ENCODE data around the gene PKDCC.
A peak's percentile ranks its signal among the peaks of the same experiment; 100 is the strongest.

PKDCC gene

GRCh38 chr2:42041377-42042127 is 6.3 kb upstream of the PKDCC start:
- H3K9me3 Mint-ChIP-seq: no peaks in the 10 kb centered on the region
- H3K27ac Mint-ChIP-seq: no peak overlapping the region
- ATAC-seq (no peak), DNase-seq (no peak)
- H3K4me3 Mint-ChIP-seq: no peak overlapping the region
- peaks cover 67% of the 10 kb centered on the region for H3K27me3 Mint-ChIP-seq
- H3K4me1 Mint-ChIP-seq: no peaks in the 10 kb centered on the region

GRCh38 chr2:42042631-42043355 is 5.0 kb upstream of the PKDCC start:
- no peak overlapping the region for H3K27ac Mint-ChIP-seq
- DNase-seq (no peak), ATAC-seq (no peak)
- no peaks in the 10 kb centered on the region for H3K9me3 Mint-ChIP-seq
- H3K4me3 Mint-ChIP-seq: no peak overlapping the region
- H3K4me1 Mint-ChIP-seq: peaks cover 6% of the 10 kb centered on the region
- peaks cover 69% of the 10 kb centered on the region for H3K27me3 Mint-ChIP-seq

- peaks cover 6% of the 10 kb centered on the region for H3K4me1 Mint-ChIP-seq
- no peak overlapping the region for H3K27ac Mint-ChIP-seq
- H3K27me3 Mint-ChIP-seq: peaks cover 74% of the 10 kb centered on the region
- no peak overlapping the region for H3K4me3 Mint-ChIP-seq
- ATAC-seq (no peak), DNase-seq (no peak)
- H3K9me3 Mint-ChIP-seq: no peaks in the 10 kb centered on the region
These were observed 3.9 kb upstream of the PKDCC start for GRCh38 chr2:42043789-42044394.

- Mint-ChIP-seq H3K4me1 (peaks cover 6% of the 10 kb centered on the region), H3K9me3 (no peaks in the 10 kb centered on the region), H3K27ac (no peak overlapping the region), H3K27me3 (peaks cover 83% of the 10 kb centered on the region), H3K4me3 (no peak overlapping the region)
- DNase-seq: no peak
- ATAC-seq: no peak
These were observed 2.9 kb upstream of the PKDCC start for GRCh38 chr2:42044939-42045338.

- DNase-seq (no peak), ATAC-seq (no peak)
- H3K4me1 Mint-ChIP-seq: peaks cover 6% of the 10 kb centered on the region
- H3K9me3 Mint-ChIP-seq: no peaks in the 10 kb centered on the region
- H3K27me3 Mint-ChIP-seq: peaks cover 83% of the 10 kb centered on the region
- no peak overlapping the region for H3K4me3 Mint-ChIP-seq
- H3K27ac Mint-ChIP-seq: no peak overlapping the region
These were observed 2.5 kb upstream of the PKDCC start for GRCh38 chr2:42045352-42045751.

GRCh38 chr2:42045848-42046748 is 1.7 kb upstream of the PKDCC start:
- Mint-ChIP-seq H3K9me3 (no peaks in the 10 kb centered on the region), H3K27me3 (peaks cover 87% of the 10 kb centered on the region), H3K4me3 (peak overlapping the region in 1 of 2 donors; percentile 42), H3K4me1 (peaks cover 6% of the 10 kb centered on the region), H3K27ac (no peak overlapping the region)
- ATAC-seq (no peak), DNase-seq (no peak)

GRCh38 chr2:42046819-42047487 is 868 bp upstream of the PKDCC start:
- Mint-ChIP-seq H3K4me3 (peak overlapping the region; percentile 64 to 69), H3K27ac (peak overlapping the region in 1 of 2 donors; percentile 14), H3K27me3 (peaks cover 87% of the 10 kb centered on the region), H3K9me3 (no peaks in the 10 kb centered on the region), H3K4me1 (peaks cover 6% of the 10 kb centered on the region)
- ATAC-seq: no peak
- peak in 1 of 2 donors; percentile 9 for DNase-seq

- Mint-ChIP-seq H3K27ac (no peak overlapping the region), H3K4me3 (peak overlapping the region; percentile 39 to 48), H3K9me3 (no peaks in the 10 kb centered on the region), H3K27me3 (peaks cover 80% of the 10 kb centered on the region), H3K4me1 (peaks cover 6% of the 10 kb centered on the region)
- ATAC-seq: peak; percentile 53
- peak in 1 of 2 donors; percentile 6 for DNase-seq
These were observed 739 bp downstream of the PKDCC start for GRCh38 chr2:42048299-42049220.

- H3K4me3 Mint-ChIP-seq: no peak overlapping the region
- no peak for ATAC-seq
These were observed 1.6 kb downstream of the PKDCC start for GRCh38 chr2:42049221-42050009.

GRCh38 chr2:42050010-42050702 is 2.3 kb downstream of the PKDCC start:
- peaks cover 6% of the 10 kb centered on the region for H3K4me1 Mint-ChIP-seq
- H3K27me3 Mint-ChIP-seq: peaks cover 72% of the 10 kb centered on the region
- DNase-seq: no peak
- no peak overlapping the region for H3K4me3 Mint-ChIP-seq
- no peaks in the 10 kb centered on the region for H3K9me3 Mint-ChIP-seq
- ATAC-seq: no peak
- no peak overlapping the region for H3K27ac Mint-ChIP-seq

More at GRCh38 chr2:42049221-42050009, 1.6 kb downstream of the PKDCC start:
- Mint-ChIP-seq H3K27ac (no peak overlapping the region), H3K4me1 (peaks cover 6% of the 10 kb centered on the region), H3K27me3 (peaks cover 80% of the 10 kb centered on the region), H3K9me3 (no peaks in the 10 kb centered on the region)
- no peak for DNase-seq

- peak overlapping the region in 1 of 2 donors; percentile 48 for H3K27ac Mint-ChIP-seq
- DNase-seq (no peak), ATAC-seq (no peak)
- H3K4me3 Mint-ChIP-seq: no peak overlapping the region
- H3K27me3 Mint-ChIP-seq: peaks cover 65% of the 10 kb centered on the region
- H3K9me3 Mint-ChIP-seq: no peaks in the 10 kb centered on the region
- H3K4me1 Mint-ChIP-seq: peaks cover 6% of the 10 kb centered on the region
These were observed 3.1 kb downstream of the PKDCC start for GRCh38 chr2:42050703-42051542.

- Mint-ChIP-seq H3K9me3 (no peaks in the 10 kb centered on the region), H3K27ac (no peak overlapping the region), H3K4me1 (peaks cover 6% of the 10 kb centered on the region), H3K27me3 (peaks cover 57% of the 10 kb centered on the region), H3K4me3 (no peak overlapping the region)
- DNase-seq: no peak
- ATAC-seq: no peak
These were observed 3.9 kb downstream of the PKDCC start for GRCh38 chr2:42051543-42052235.

Data from stimulated activated naive CD8-positive, alpha-beta T cell treated with anti-CD3 and anti-CD28 coated beads, Interleukin-15, amount 100 ng/mL, for 72 hours (primary cell).